IPS-18a (cell line): Measurements from ENCODE around the gene GCC1.

Source experiments
- H3K27ac ChIP-seq: one replicate; pipeline ENCODE4 v1.5.1; 2013; ENCODE audit warnings: low read length
- H3K27me3 ChIP-seq: one replicate; pipeline ENCODE4 v1.6.1; 2013; ENCODE audit warnings: mild to moderate bottlenecking, low read length; ENCODE audit not compliant: control insufficient read depth, insufficient read depth
- H3K36me3 ChIP-seq: one replicate; pipeline ENCODE4 v1.6.1; 2013; ENCODE audit warnings: low read depth, low read length; ENCODE audit not compliant: control insufficient read depth
- H3K4me1 ChIP-seq: one replicate; pipeline ENCODE4 v1.6.1; 2013; ENCODE audit warnings: low read depth, low read length; ENCODE audit not compliant: control insufficient read depth
- H3K4me3 ChIP-seq: one replicate; pipeline ENCODE4 v1.5.1; 2013; ENCODE audit warnings: low read length
- H3K9ac ChIP-seq: one replicate; pipeline ENCODE4 v1.6.1; 2013; ENCODE audit warnings: mild to moderate bottlenecking, low read length, moderate library complexity
- H3K9me3 ChIP-seq: one replicate; pipeline ENCODE4 v1.6.1; 2013; ENCODE audit warnings: low read depth, low read length; ENCODE audit not compliant: control insufficient read depth

Gene GCC1

DNA sequence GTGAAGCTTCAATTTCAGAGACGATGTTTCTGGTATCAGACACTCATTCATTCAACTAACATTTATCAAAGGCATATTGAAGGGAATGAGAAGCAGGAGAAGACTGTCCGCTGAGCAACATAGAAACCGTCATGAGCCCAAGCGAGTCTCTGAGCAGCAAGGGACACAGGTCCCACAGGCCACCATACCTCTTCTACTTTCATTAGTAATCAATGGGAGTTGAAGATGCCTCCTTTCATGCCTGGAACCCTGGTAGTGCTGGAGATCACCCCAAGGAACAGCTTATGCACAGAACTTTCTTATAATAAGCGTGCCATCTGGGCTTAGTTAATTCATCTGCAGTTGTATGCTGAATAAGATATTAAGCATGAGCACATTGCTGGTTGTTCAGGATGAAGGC is 31.3 kb upstream of the GCC1 start:
- H3K4me3 ChIP-seq: no peak overlapping the region
- peaks cover 60% of the 10 kb centered on the region for H3K27me3 ChIP-seq
- no peaks in the 10 kb centered on the region for H3K36me3 ChIP-seq
- no peaks in the 10 kb centered on the region for H3K4me1 ChIP-seq
- no peak overlapping the region for H3K9ac ChIP-seq
- H3K27ac ChIP-seq: no peak overlapping the region
- H3K9me3 ChIP-seq: no peaks in the 10 kb centered on the region

DNA sequence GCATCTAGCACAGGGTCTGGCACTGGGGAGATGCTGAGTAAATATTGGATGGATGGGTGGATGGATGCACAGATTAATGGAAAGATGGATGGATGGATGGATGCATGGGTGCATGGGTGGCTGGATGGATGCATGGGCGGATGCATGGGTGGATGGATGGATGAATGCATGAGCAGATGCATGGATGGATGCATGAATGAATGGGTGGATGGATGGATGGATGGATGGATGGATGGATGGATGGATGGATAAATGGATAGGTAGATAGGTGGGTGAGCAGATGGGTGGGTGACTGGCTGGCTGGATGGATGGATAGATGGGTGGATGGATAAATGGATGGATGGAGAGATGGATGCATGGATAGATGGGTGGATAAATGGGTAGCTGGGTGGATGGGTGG is 26.9 kb upstream of the GCC1 start:
- no peak overlapping the region for H3K9ac ChIP-seq
- H3K27me3 ChIP-seq: peaks cover 15% of the 10 kb centered on the region
- H3K4me1 ChIP-seq: no peaks in the 10 kb centered on the region
- H3K36me3 ChIP-seq: no peaks in the 10 kb centered on the region
- H3K9me3 ChIP-seq: peaks cover 5% of the 10 kb centered on the region
- H3K4me3 ChIP-seq: no peak overlapping the region
- H3K27ac ChIP-seq: no peak overlapping the region

DNA sequence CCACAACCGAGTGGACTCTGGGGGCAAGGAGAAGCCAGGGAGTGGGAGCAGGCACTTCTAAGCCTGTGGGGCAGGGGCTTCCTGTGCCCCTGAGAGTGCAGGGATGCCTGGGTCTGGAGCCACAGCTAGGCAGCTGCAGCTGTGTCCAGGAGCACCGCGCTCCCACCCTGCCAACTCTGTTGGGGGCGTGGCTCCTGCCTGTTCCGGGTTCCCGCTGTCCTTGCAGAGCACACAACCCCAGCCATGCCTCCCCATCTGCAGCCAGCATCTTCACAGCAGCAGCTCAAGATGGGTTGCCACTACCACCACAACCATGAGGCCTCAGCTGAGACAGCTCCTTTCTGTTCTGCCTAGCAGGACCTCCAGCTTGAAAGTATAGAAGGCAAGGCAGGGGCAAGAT is 23.9 kb upstream of the GCC1 start:
- H3K27me3 ChIP-seq: no peaks in the 10 kb centered on the region
- no peaks in the 10 kb centered on the region for H3K36me3 ChIP-seq
- H3K27ac ChIP-seq: no peak overlapping the region
- no peak overlapping the region for H3K9ac ChIP-seq
- H3K4me1 ChIP-seq: no peaks in the 10 kb centered on the region
- H3K9me3 ChIP-seq: peaks cover 5% of the 10 kb centered on the region
- no peak overlapping the region for H3K4me3 ChIP-seq

GRCh38 chr7:127608446-127608845 is 23.1 kb upstream of the GCC1 start:
- Histone ChIP-seq H3K27ac (no peak overlapping the region), H3K4me3 (no peak overlapping the region), H3K4me1 (no peaks in the 10 kb centered on the region), H3K9ac (no peak overlapping the region), H3K27me3 (no peaks in the 10 kb centered on the region), H3K9me3 (peaks cover 5% of the 10 kb centered on the region), H3K36me3 (no peaks in the 10 kb centered on the region)

DNA sequence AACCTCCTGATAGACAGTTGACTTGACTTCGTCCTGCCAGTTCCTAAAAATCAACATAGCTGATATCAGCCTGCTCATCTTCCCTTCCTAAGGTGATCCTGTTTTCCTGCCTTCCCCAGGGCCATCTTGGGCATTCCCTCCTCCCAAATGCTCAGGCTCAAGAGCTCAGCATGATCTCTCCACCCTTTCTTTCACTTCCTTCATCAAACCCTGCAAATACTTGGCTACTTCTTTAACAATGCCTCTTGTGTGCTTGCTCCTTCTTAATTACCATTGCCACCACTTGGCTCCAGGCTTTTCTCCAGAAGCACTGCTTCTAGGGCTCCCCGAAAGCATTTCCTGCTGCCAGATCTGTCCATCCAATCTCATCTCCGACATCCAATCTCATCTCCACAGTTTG is 15.5 kb upstream of the GCC1 start:
- Histone ChIP-seq H3K9ac (no peak overlapping the region), H3K4me3 (no peak overlapping the region), H3K27me3 (no peaks in the 10 kb centered on the region), H3K4me1 (peaks cover 5% of the 10 kb centered on the region), H3K9me3 (no peaks in the 10 kb centered on the region), H3K36me3 (no peaks in the 10 kb centered on the region), H3K27ac (no peak overlapping the region)

- Histone ChIP-seq H3K4me1 (peaks cover 5% of the 10 kb centered on the region), H3K27me3 (no peaks in the 10 kb centered on the region), H3K9me3 (no peaks in the 10 kb centered on the region), H3K9ac (no peak overlapping the region), H3K27ac (no peak overlapping the region), H3K4me3 (no peak overlapping the region), H3K36me3 (no peaks in the 10 kb centered on the region)
Observed at GRCh38 chr7:127598318-127598717, 12.9 kb upstream of the GCC1 start.

DNA sequence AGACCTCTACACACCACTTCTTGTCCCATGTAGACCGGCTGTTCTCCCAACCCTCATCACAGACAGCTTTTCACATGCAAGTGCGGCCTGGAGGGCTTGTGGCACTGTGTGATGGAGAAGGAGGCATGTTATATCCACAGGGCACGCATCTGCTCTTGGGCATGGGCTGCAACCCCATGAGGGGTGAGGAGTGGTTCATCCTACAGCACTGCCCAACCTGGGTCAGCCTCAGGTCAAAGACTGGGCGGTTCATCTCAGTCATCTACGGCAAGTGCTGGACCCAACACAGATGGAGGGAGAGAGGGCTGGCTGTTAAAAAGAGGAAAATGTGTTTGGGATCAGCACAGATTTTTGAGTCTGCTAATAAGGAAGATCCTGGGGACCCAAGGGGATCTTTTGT is 10.3 kb upstream of the GCC1 start:
- Histone ChIP-seq H3K27ac (no peak overlapping the region), H3K9me3 (no peaks in the 10 kb centered on the region), H3K9ac (no peak overlapping the region), H3K36me3 (peaks cover 10% of the 10 kb centered on the region), H3K27me3 (no peaks in the 10 kb centered on the region), H3K4me3 (no peak overlapping the region), H3K4me1 (peaks cover under 1% of the 10 kb centered on the region)

DNA sequence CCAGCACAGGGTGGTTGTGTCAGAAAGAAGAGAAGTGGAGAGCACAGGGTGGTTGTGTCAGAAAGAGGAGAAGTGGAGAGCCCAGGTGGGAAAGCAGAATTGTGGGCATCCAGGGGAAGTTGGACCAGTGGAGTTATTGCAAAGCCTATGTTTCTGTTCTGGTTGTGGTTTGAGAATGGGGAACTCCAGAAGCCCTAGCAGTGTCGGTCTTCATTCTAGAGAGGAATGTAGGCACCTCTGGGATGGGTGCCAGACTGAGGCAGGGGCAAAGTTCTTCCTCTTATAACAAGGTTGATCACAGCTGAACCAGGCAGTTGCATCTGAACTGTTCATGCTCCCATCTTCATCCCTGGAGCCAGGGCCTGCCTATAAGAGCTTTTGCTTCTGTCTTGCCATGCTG is 9.1 kb upstream of the GCC1 start:
- no peak overlapping the region for H3K9ac ChIP-seq
- no peaks in the 10 kb centered on the region for H3K9me3 ChIP-seq
- no peaks in the 10 kb centered on the region for H3K27me3 ChIP-seq
- H3K27ac ChIP-seq: no peak overlapping the region
- no peaks in the 10 kb centered on the region for H3K4me1 ChIP-seq
- H3K4me3 ChIP-seq: no peak overlapping the region
- H3K36me3 ChIP-seq: peaks cover 13% of the 10 kb centered on the region

DNA sequence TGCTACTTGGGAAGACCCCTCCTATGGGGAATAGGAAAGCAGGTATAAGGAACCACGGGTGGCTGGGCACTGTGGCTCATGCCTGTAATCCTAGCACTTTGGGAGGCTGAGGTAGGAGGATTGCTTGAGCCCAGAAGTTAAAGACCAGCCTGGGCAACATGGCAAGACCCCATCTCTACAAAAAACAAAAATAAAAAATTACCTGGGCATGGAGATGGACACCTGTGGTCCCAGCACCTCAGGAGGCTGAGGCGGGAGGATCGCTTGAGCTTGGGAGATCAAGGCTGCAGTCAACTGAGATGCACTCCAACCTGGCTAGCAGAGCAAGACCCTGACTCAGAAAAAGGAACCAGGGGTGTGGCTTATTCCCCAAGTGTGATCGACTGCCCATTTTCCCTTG is 7.2 kb upstream of the GCC1 start:
- H3K9ac ChIP-seq: no peak overlapping the region
- no peaks in the 10 kb centered on the region for H3K9me3 ChIP-seq
- H3K27ac ChIP-seq: no peak overlapping the region
- peaks cover 13% of the 10 kb centered on the region for H3K36me3 ChIP-seq
- peaks cover 4% of the 10 kb centered on the region for H3K4me1 ChIP-seq
- H3K27me3 ChIP-seq: peaks cover 3% of the 10 kb centered on the region
- no peak overlapping the region for H3K4me3 ChIP-seq

GRCh38 chr7:127591591-127591990 is 6.2 kb upstream of the GCC1 start:
- no peak overlapping the region for H3K4me3 ChIP-seq
- no peaks in the 10 kb centered on the region for H3K9me3 ChIP-seq
- H3K9ac ChIP-seq: no peak overlapping the region
- peaks cover 4% of the 10 kb centered on the region for H3K4me1 ChIP-seq
- H3K27ac ChIP-seq: no peak overlapping the region
- peaks cover 13% of the 10 kb centered on the region for H3K36me3 ChIP-seq
- peaks cover 13% of the 10 kb centered on the region for H3K27me3 ChIP-seq

GRCh38 chr7:127591189-127591588 is 5.8 kb upstream of the GCC1 start:
- Histone ChIP-seq H3K27me3 (peaks cover 17% of the 10 kb centered on the region), H3K4me3 (no peak overlapping the region), H3K9ac (no peak overlapping the region), H3K4me1 (peaks cover 4% of the 10 kb centered on the region), H3K36me3 (peaks cover 13% of the 10 kb centered on the region), H3K27ac (no peak overlapping the region), H3K9me3 (no peaks in the 10 kb centered on the region)

- Histone ChIP-seq H3K4me3 (no peak overlapping the region), H3K27me3 (peaks cover 22% of the 10 kb centered on the region), H3K9me3 (no peaks in the 10 kb centered on the region), H3K36me3 (peaks cover 13% of the 10 kb centered on the region), H3K4me1 (peaks cover 4% of the 10 kb centered on the region), H3K27ac (no peak overlapping the region), H3K9ac (no peak overlapping the region)
Observed at GRCh38 chr7:127589896-127590295, 4.5 kb upstream of the GCC1 start.
